ENCODE measurements around the gene BIVM. TPM values are rescaled to one million over a fixed set of nuclear protein-coding genes. Genes with fewer than 3 reads are reported as not detected.
A peak's percentile ranks its signal among the peaks of the same experiment; 100 is the strongest.
"Not testable (repeated sequence)": the region's sequence is repeated elsewhere in the genome, so short reads cannot be mapped to it uniquely, and the experiment has no call there.

The BIVM gene
- polyA plus RNA-seq, 1 donor from 2014 or later = 6.1 TPM

DNA sequence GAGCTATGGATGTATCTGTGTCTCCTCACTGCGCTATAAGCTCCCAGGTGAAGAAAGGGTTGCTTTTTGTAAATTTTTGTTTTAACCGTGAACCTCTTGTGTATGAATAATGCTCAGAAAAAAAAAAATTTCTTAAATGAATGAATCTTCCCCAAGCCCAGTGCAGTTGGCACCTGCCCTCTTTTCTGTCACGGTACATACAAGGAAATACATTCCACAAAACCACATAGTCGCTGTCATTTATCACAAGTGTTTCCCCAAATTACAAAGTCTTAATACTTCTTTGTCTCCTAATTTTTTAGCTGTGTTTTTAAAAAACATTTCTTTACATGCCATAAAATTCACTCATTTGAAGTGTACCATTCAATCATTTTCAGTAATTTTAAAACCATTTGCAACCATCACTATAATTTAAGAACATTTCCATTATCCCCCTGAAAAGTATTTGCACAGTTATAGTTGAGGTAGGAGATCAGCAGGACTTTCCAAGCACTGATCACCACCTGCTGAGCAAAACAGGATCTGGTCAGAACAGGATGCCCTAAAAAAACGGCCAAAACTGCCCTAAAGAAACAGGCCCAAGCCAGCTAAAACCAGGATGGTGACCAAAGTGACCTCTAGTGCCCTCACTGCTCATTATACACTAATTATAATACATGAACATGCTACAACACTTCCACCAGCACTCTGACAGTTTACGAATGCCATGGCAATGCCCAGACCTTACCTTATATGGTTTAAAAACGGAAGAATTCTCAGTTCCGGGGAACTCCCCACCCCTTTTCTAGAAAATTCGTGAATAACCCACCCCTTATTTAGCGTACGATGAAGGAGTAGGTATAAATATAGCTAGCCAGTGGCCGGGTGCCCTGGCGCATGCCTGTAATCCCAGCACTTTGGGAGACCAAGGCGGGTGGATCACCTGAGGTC lies 24.1 kb upstream of the BIVM start:
- Mint-ChIP-seq H3K4me3 (peak overlapping the region; percentile 89 to 96 (median 94)), H3K4me1 (peaks cover 9 to 19% (median 19%) of the 10 kb centered on the region in 3 donors), H3K27ac (peak overlapping the region; percentile 83 to 95 (median 86))

DNA sequence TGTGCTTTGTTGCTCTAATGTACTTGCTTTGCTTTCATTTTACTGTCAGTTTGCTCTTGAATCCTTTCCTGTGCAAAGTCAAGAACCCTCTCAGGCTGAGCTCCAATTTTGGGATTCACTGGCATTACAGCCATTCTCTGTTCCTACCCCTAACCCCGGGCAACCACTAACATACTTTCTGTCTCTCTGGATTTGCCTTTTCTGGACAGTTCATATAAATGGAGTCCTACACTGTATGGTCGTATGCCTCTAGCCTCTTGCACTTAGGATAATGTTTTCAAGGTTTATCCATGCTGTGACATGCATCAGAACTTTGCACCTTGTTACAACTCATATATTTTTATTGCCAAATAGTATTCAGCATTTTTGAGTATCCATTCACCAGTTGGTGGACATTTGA lies 22.6 kb upstream of the BIVM start:
- Mint-ChIP-seq H3K36me3 (peaks cover 2% of the 10 kb centered on the region), H3K27ac (peak overlapping the region in 1 of 3 donors; percentile 56), H3K9me3 (no peaks in the 10 kb centered on the region), H3K4me1 (peaks cover 7 to 18% (median 14%) of the 10 kb centered on the region in 3 donors), H3K27me3 (no peaks in the 10 kb centered on the region), H3K4me3 (no peak overlapping the region)

More for the DNA sequence above, 24.1 kb upstream of the BIVM start:
- Mint-ChIP-seq H3K9me3 (no peaks in the 10 kb centered on the region), H3K27me3 (no peaks in the 10 kb centered on the region), H3K36me3 (peaks cover 2% of the 10 kb centered on the region)

DNA sequence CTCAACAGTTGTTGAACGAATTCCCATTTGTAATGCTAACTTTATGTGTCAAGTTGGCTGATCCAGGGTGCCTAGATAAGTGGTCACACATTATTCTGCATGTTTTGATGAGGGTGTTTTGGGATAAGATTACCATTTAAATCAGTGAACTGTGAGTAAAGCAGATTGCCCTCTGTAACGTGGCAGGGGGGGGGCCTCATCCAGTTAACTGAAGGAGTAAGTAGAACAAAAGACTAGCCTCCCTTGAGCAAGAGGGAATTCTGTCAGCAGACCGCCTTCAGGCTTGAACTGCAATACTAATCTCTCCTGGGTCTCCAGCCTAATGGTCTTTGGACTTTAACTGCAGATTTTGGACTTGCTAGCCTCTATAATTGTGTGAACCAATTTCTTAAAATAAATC lies 21.2 kb upstream of the BIVM start:
- Mint-ChIP-seq H3K4me3 (no peak overlapping the region), H3K9me3 (no peaks in the 10 kb centered on the region), H3K27me3 (no peaks in the 10 kb centered on the region), H3K36me3 (no peaks in the 10 kb centered on the region), H3K4me1 (peaks cover 1 to 10% (median 10%) of the 10 kb centered on the region in 3 donors), H3K27ac (no peak overlapping the region)

DNA sequence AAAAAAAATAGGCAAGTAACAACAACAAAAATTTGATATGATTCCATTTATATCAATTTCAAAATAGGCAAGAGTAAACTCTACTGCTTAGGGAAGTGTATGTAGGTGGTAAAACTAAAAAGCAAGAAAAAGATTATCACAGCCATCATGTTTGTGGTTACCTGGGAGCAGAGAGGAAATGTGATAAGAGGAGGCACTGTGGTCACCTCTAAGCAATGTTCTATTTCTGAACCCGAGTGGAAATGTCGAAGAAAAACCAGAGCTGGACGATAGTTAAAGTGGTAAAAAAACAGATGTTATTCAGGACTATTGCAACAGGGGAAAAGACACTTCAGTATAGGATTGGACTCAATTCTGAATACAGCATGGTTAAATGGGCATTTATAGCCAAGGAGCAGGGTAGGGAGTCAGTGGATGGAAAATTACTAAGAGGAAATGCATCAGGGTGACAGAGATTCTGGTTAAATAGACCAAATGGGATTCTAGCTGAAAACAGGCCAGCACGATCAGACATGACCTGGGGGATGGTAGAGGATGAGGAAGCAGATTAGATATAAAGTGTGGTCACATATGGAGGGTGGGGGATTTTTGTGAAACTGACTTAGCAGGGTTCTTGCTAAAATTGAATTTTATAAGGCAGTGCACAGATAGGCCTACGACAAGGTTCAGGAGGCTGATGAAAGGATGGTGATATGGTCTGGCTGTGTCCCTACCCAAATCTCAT lies 19.3 kb upstream of the BIVM start:
- no peak overlapping the region for H3K4me3 Mint-ChIP-seq
- H3K36me3 Mint-ChIP-seq = no peaks in the 10 kb centered on the region
- no peaks in the 10 kb centered on the region for H3K9me3 Mint-ChIP-seq
- peak overlapping the region in 1 of 3 donors; percentile 28 for H3K27ac Mint-ChIP-seq
- H3K4me1 Mint-ChIP-seq = peaks cover 0 to 5% (median 4%) of the 10 kb centered on the region in 3 donors
- no peaks in the 10 kb centered on the region for H3K27me3 Mint-ChIP-seq

DNA sequence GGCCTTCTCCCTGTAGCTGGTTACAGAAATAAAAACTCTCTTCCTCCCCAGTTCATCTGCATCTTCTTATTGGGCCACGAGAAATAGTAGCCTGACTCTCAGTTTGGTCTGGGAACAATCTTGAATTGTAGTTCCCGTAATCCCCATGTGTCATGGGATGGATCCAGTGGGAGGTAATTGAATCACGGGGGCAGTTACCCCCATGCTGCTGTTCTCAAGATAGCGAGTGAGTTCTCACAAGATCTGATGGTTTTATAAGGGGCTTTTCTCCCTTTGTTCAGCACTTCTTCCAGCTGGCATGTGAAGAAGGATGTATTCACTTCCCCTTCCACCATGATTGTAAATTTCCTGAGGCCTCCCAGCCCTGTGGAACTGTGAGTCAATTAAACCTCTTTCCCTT lies 18.3 kb upstream of the BIVM start:
- not testable (repeated sequence) for H3K4me3 Mint-ChIP-seq, H3K36me3 Mint-ChIP-seq, H3K27me3 Mint-ChIP-seq, H3K4me1 Mint-ChIP-seq, H3K9me3 Mint-ChIP-seq
- peak overlapping the region in 1 of 3 donors; percentile 36 for H3K27ac Mint-ChIP-seq

DNA sequence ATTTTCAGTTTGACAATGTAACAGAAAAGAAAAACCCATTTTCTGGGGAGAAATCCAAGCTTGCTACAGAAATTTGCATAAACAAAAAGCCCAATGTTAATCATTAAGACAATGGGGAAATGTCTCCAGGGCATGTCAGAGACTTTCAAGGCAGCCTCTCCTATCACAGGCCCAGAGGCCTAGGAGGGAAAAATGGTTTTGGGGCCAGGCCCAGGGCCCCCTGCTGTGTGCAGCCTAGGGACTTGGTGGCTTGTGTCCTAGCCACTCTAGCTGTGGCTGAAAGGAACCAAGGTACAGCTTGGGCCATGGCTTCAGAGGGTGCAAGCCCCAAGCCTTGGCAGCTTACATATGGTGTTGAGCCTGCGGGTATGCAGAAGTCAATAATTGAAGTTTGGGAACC lies 17.3 kb upstream of the BIVM start:
- Mint-ChIP-seq H3K4me1 (peaks cover 0 to 5% (median 0%) of the 10 kb centered on the region in 3 donors), H3K9me3 (no peaks in the 10 kb centered on the region), H3K27ac (no peak overlapping the region), H3K27me3 (no peaks in the 10 kb centered on the region), H3K36me3 (no peaks in the 10 kb centered on the region), H3K4me3 (no peak overlapping the region)

DNA sequence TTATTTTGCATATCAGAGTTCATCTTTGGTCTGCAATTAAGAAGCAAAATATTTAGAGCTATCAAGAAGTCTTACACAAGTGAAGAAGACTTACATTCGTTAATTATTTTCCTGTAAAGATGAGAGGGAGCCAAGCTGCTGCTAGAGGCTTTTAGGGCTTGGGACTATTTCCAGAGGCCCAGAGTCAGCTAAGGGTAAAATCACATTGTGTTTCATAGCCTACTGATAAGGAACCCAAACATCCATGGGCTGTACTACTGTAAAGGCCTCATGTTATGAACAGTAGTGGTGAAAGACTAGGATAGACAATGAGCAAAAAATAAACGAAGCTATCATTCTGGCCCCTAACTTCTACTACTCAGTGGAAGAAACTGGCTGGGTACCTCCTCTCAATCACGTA lies 14.4 kb upstream of the BIVM start:
- H3K27ac Mint-ChIP-seq = no peak overlapping the region
- no peaks in the 10 kb centered on the region for H3K9me3 Mint-ChIP-seq
- no peak overlapping the region for H3K4me3 Mint-ChIP-seq
- no peaks in the 10 kb centered on the region for H3K36me3 Mint-ChIP-seq
- H3K4me1 Mint-ChIP-seq = peaks cover 0 to 3% (median 0%) of the 10 kb centered on the region in 3 donors
- no peaks in the 10 kb centered on the region for H3K27me3 Mint-ChIP-seq

DNA sequence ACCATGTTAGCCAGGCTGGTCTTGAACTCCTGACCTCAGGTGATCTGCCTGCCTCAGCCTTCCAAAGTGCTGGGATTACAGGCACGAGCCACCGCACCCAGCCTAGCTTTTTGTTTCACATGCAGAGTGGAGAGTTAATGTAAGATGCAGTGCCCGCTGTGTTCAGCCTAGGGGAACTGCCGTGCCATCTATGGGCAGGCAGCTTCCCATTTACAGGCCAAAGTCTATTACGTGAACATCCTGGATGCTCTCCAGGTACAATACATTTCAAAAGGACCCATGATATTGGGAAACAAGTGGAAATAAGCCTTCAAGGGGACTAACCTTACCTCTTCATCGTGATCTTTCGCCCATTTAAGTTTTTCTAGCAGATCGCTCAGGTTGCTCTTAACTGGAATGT lies 10.2 kb upstream of the BIVM start:
- Mint-ChIP-seq H3K27ac (no peak overlapping the region), H3K27me3 (no peaks in the 10 kb centered on the region), H3K9me3 (peaks cover 0 to 2% (median 0%) of the 10 kb centered on the region in 3 donors), H3K4me3 (no peak overlapping the region), H3K36me3 (peaks cover 6% of the 10 kb centered on the region), H3K4me1 (no peaks in the 10 kb centered on the region)

DNA sequence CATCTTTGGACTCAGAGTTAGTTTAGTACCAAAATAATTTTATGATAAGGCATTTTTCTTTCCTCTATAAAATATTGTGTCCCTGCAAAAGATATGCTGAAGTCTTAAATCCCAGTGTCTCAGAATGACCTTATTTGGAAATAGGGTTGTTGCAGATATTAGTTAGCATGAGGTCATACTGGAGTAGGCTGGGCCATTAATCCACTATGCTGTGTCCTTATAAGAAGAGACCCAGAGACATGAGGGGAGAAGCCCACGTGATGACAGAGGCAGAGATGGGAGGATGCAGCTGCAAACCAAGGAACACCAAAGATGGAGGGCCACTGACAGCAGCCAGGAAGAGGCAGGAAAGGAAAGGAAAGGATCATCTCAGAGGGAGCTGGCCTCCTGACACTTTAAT lies 6.5 kb upstream of the BIVM start:
- Mint-ChIP-seq H3K9me3 (peaks cover 0 to 2% (median 0%) of the 10 kb centered on the region in 3 donors), H3K4me1 (no peaks in the 10 kb centered on the region), H3K4me3 (no peak overlapping the region), H3K27me3 (no peaks in the 10 kb centered on the region), H3K36me3 (peaks cover 6% of the 10 kb centered on the region), H3K27ac (no peak overlapping the region)

DNA sequence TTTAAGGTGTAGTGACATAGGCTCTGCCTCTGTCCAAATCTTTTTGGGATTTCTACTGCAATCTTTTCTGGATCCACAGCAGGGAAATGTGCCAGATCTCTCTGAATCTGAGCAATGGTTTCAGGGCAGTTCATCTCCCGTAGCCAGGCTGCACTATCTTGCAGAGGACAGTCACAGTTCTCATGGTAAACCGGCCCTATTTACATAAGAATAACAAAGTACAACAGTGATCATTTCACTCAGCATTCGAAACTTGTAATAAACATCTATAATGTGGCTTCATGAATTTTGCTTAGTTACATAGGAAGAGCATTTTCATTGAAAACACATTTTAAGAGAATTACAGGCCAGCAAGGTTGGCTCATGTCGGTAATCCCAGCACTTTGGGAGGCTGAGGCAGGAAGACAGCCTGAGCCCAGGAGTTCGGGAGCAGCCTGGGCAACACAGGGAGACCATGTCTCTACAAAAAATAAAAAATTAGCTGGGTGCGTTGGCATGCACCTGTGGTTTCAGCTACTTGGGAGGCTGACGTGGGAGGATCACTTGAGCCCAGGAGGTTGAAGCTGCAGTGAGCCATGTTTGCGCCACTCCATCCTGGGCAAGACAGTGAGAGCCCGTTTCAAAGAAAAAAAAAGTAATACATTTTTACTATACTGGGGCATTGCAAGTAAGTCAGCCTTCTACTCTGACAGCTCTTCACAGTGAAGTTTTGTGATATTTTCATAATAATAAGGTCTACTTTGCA lies 5.1 kb upstream of the BIVM start:
- H3K27me3 Mint-ChIP-seq = peaks cover 3% of the 10 kb centered on the region
- H3K27ac Mint-ChIP-seq = no peak overlapping the region
- peaks cover 6% of the 10 kb centered on the region for H3K36me3 Mint-ChIP-seq
- peaks cover 0 to 2% (median 0%) of the 10 kb centered on the region in 3 donors for H3K9me3 Mint-ChIP-seq
- no peak overlapping the region for H3K4me3 Mint-ChIP-seq
- H3K4me1 Mint-ChIP-seq = peaks cover 3 to 6% (median 4%) of the 10 kb centered on the region in 3 donors

DNA sequence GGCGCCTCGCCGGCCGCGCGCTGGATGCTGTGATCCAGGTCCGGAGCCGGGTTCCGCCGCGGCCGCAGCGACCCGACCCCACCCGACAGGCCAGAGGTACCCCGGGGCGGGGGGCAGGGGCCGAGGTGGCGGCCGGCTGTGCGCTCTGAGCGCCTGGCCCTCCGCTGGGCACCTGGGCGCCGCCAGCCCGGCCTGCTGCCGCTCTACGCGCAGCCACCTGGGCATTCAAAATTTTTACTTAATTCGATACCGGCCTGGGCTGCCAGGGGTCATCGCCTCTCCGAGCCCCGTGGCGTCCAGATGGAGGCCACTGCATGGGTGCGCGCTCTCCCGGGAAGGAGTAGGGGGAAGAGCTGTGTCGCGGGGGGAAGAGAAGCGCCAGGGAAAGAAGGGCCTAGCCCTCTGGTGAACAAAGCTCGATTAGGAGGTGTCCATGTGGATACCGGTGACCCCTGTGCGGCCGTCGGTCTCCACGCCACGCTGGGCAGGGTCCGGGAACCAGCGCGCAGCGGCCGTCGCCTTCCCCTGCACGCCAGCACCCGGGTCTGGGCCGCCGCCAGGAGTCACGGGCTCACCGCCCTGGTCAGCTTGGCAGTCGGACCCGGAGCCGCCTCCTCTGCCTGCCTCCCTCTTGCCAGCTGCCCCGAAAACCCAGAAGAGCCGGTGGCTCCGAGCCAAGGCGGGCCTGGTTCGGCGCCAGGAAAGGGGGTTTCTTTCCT lies 666 bp downstream of the BIVM start:
- peaks cover 7% of the 10 kb centered on the region for H3K27me3 Mint-ChIP-seq
- H3K4me3 Mint-ChIP-seq = peak overlapping the region; percentile 85 to 95 (median 90)
- no peaks in the 10 kb centered on the region for H3K36me3 Mint-ChIP-seq
- H3K9me3 Mint-ChIP-seq = no peaks in the 10 kb centered on the region
- H3K27ac Mint-ChIP-seq = peak overlapping the region in 1 of 3 donors; percentile 43
- H3K4me1 Mint-ChIP-seq = peaks cover 12 to 20% (median 13%) of the 10 kb centered on the region in 3 donors

DNA sequence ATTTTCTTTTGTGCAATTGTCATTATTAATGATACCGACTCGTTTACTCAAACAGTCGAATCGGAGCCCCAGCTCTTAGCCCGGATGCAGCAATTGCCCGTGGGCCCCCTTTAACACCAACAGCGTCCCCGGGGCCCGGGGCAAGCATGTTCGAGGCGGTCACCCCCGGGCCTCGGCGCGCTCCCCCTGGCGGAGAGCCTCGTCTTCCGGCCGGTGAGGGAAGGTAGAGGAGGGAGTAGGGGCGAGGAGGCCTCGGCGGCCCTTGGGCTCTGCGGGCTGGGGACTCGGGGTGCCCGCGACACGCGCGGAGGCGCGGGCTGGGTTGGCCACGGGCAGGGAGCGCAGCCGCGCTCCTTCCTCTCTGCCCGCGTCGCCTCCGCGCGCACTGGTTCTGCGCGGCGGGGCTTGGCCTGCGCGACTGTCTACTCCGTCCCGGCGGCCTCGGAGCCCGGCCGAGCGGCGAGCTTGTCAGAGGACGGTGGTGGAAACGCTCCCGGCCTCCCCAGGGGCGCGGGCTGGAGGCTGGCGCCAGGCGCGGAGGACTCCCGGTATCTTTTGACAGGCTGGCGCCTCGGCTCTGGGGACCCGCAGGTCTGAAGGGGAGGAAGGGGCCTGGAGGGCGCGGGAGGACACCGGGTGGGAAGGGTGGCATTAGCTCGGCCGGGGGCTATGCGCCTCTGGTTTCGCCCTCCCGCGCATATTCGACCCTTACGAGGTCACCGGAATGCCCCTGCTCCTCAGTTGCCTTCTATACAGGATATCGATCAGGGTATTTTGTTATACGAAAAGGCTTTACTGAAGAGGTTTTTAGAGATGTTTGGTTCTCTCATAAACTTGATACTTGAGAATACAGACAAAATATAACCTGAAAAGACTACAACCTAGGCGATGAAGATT lies 1.5 kb downstream of the BIVM start:
- H3K4me3 Mint-ChIP-seq = peak overlapping the region; percentile 85 to 95 (median 90)
- no peaks in the 10 kb centered on the region for H3K36me3 Mint-ChIP-seq
- peaks cover 7% of the 10 kb centered on the region for H3K27me3 Mint-ChIP-seq
- peaks cover 12 to 21% (median 13%) of the 10 kb centered on the region in 3 donors for H3K4me1 Mint-ChIP-seq
- H3K9me3 Mint-ChIP-seq = no peaks in the 10 kb centered on the region
- peak overlapping the region in 1 of 3 donors; percentile 82 for H3K27ac Mint-ChIP-seq

DNA sequence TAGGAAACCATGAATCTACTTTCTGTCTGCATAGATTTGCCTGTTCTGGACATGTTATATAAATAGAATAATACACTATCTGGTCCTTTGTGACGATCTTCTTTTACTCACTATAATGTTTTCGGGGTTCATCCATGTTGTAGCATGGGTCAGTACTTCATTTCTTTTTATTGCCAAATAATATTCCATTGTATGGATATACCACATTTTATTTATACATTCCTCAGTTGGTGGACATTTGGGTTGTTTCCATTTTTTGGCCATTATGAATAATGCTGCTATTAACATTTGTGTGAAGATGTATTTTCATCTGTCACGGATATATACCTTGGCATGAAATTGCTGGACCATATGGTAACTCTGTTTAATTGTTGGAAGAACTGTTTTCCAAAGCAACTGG lies 6.8 kb downstream of the BIVM start:
- Mint-ChIP-seq H3K27me3 (no peaks in the 10 kb centered on the region), H3K27ac (no peak overlapping the region), H3K9me3 (peaks cover 0 to 2% (median 0%) of the 10 kb centered on the region in 3 donors), H3K4me3 (no peak overlapping the region), H3K36me3 (no peaks in the 10 kb centered on the region), H3K4me1 (peaks cover 8 to 18% (median 10%) of the 10 kb centered on the region in 3 donors)

Measured in IgD-negative memory B cell (primary cell).